Measurements from ENCODE around the gene CYP1A2.
A peak's percentile ranks its signal among the peaks of the same experiment; 100 is the strongest.
"Not testable (repeated sequence)": the region's sequence is repeated elsewhere in the genome, so short reads cannot be mapped to it uniquely, and the experiment has no call there.

The CYP1A2 gene, protein sequence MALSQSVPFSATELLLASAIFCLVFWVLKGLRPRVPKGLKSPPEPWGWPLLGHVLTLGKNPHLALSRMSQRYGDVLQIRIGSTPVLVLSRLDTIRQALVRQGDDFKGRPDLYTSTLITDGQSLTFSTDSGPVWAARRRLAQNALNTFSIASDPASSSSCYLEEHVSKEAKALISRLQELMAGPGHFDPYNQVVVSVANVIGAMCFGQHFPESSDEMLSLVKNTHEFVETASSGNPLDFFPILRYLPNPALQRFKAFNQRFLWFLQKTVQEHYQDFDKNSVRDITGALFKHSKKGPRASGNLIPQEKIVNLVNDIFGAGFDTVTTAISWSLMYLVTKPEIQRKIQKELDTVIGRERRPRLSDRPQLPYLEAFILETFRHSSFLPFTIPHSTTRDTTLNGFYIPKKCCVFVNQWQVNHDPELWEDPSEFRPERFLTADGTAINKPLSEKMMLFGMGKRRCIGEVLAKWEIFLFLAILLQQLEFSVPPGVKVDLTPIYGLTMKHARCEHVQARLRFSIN

DNA sequence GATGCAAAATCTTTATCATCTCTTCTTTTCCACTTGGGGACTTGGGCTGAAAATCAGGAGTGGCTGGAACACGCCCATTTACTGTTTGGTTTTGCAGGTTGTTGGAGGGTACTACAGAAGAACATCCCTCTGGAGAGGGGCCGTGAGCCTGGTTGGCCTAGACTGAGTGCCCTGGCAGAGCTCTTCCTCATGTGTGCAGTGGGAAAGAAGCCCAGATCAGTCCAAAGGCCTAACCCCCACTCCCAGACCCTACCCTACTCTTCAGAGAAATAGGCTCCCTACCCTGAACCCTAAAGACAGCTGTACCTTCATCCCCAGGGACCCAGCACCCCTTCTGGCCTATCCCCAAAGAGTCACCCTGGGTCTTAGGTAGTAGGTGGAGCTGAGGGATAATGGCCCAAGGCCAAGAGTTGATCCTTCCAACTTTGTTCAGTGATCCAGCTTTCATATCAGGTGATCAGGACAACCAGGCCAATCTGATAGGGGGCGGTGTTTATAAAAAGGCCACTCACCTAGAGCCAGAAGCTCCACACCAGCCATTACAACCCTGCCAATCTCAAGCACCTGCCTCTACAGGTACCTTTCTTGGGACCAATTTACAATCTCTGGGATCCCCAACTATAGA lies at the start of gene CYP1A2:
Gene CYP1A2, plus strand, starts transcription at position 524 of the 625 bp plus-strand sequence. CDS start 894 bp downstream, outside the sequence.
- no peak for DNase-seq

DNA sequence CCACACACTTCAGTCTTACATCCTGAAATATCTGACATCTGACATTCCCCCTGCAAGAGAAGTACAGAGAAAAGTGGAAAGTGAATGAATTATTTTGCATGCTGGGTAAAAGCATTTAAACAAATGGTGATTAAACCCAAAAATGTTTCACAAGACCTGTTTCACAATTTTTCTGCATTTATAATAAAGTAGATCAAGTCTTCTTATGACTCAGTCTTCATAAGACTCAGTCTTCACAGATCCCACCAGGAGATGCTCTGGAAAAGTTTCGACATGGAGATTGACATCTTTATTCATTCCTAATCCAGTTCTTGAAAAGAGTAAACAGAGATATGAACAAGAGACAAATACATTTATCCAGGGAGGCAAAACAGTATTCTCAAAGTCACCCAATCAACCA lies 39.6 kb upstream of the CYP1A2 start:
- no peak for DNase-seq

GRCh38 chr15:74709892-74710291 lies 38.8 kb upstream of the CYP1A2 start:
- DNase-seq = no peak

DNA sequence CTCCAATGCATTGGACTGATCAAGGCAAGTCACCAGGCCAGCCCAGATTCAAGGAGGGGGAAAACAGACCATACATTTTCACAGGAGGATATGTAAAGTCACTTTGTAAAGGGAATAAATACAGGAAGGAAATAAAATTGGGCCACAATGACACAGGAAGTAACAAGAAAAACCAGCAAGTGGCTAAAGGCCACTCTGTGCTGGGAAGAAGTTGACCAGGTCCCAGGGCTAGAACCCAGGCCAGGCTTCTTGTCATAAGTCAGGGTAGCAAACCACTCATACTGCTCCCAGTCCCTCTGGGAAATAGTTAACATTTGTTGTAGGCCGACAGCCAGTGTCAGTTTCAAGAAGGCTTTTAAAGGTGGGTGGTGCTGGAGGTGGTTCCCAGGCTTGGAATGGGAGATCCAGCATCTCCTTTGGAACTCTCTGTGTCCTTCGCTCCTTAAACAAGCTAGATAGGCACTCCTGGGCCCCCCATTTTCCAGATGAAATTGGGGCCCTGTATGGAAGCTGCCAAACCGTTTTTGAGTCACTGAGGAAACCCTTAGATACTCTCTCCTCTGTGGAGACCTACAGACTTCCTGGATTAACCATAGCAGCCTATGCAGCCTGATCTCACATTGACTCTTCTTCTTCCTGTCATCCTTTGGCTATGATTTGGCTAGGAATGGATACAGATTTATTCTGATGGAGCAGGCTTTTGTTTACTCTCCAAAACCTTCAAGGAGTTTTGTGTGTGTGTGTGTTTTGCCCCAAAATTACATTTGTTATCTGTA lies 38.1 kb upstream of the CYP1A2 start:
- DNase-seq = no peak

DNA sequence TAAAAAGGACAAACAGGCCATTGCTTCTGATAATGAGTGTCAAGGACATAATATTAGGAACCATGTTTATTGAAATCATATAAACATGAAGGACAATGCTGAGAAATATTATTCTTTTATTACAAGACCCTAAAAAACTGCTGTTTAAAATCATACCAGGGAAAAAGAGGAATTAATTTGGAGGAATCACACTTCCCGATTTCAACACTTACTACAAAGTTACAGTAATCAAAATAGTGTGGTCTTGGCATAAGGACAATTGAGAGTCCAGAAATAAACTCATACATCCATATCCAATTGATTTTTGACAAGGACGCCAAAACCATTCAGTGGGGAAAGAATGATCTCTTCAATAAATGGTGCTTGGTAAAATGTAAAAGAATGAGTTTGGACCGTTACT lies 36.3 kb upstream of the CYP1A2 start:
- DNase-seq = no peak

DNA sequence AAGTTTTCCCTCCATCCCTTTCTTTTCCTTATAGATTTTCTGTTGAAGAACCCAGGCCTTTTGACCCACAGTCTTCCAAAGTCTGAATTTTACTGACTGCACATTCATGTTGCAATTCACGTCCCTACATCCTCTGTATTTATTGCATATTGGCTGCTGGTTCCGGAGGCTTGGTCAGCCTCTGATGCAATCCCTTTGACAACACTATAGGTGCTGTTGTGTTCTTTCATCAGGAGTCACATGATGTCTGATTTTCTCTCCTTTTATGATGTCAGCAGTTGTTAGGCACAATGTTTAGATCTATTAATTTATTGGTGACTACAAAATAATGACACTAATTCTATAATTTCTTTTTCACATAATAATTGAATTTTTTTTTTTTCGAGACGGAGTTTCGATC lies 32.0 kb upstream of the CYP1A2 start:
- no peak for DNase-seq

DNA sequence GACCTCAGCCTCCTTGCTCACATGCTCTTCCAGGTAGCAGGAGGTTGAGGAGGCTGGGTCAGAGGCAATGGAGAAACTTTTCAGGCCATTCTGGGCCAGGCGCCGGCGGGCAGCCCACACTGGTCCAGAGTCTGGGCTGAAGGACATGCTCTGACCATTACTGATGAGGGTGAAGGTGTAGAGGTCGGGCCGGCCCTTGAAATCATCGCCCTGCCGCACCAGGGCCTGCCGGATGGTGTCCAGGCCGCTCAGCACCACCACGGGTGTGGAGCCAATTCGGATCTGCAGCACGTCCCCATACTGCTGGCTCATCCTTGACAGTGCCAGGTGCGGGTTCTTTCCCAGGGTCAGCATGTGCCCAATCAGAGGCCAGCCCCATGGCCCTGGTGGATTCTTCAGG lies 26.1 kb upstream of the CYP1A2 start:
- no peak for DNase-seq

GRCh38 chr15:74723187-74723586 lies 25.5 kb upstream of the CYP1A2 start:
- DNase-seq = no peak

DNA sequence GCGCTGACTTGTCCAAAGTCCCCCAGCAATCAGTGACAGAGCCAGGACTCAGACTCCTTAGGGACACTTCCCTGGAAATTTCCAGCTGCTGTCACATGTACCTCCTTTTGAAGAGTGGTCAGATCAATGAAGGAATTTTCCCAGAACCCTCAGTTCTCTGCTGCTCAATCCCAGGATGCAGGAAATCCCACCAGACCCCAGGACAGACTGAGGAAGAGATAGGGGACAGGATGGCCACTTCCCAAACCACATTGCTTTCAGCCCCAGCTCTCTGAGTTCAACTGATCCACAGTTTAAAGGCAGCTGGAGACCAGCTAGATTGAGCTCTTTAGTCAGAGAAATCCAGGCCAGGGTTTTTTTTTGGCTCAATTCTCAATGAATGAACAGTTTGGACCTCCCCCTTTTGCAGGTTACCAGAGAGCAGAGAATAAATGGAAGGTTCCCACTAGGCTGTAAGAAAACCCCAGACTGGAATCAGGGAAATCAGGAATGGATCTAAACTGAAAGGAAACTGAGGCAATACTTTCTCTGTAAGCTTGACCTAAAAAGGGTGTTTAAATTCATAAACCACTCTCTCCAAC lies 24.8 kb upstream of the CYP1A2 start:
- DNase-seq = peak; percentile 85

- peak; percentile 32 for DNase-seq
Observed at GRCh38 chr15:74724570-74725224, 23.9 kb upstream of the CYP1A2 start.

DNA sequence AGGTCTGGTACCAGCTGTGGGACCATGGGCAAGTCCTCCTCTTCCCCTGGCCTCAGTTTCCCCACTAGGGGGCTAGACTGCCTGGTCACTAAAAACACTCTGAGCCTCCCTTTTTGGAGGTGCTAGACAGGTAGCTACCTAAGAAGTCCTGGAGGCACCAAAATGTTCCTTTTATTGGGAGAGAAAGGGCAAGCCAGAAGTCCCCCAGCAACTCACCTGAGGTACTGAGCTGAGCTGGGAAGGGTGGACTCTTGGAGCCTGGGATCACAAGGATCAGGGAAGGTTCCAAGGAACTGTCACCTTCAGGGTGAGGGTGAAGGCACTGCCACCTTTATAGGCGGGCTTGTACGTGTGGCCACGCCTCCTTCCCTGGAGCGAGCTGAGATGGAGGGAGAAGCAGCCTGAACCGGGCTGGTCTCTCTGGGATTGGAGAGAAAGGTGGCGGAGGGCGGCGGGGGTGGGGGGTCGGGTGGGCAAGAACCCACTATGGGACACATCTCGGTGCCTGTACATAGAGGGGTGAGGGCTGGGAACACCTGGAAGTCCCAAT lies 23.3 kb upstream of the CYP1A2 start, which contains the start of gene CYP1A1:
Gene CYP1A1, minus strand, starts transcription at position 304 of the 550 bp plus-strand sequence. CDS start 2,431 bp downstream, outside the sequence.
- DNase-seq = peak; percentile 36

DNA sequence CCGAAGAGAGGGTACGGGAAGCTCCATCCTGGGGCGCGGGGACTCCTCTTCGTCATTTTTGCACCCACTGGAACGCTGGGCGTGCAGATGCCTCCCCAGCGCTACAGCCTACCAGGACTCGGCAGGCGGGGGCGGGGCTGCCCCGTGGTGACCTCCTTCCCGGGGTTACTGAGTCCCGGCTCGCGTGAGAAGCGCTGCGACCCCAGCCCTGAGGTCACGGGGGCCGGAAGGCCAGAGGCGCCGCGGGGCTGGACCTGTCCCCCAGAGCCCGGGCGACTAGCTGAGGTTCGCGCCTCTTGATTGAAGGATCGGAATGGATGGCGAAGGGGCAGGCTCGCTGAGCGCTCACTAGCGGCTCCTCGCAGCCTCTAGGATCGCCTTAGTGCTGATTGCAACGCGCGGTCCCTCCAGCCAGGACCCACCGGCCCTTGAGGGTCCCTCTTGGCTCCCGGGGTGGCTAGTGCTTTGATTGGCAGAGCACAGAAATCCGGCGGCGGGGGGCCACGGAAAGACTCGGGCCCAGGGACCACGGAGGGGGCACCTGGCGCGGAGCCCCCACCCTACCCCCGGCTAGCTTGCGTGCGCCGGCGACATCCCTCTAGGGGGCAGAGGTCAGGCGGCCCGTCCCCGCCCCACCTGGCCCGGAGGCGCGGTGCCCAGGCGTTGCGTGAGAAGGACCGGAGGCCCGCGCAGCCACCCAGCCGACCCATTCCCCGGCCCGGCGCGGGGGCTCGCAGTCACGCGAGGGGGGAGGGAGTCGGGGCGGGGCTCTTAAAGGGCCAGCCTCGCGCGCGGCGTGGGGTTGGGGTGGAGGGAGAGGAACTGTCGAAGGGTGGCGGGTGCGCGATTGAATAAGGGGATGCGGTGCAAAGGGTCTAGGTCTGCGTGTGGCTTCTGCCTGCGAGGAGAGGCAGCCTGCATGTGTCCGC lies 22.5 kb upstream of the CYP1A2 start:
- peak; percentile 69 for DNase-seq

DNA sequence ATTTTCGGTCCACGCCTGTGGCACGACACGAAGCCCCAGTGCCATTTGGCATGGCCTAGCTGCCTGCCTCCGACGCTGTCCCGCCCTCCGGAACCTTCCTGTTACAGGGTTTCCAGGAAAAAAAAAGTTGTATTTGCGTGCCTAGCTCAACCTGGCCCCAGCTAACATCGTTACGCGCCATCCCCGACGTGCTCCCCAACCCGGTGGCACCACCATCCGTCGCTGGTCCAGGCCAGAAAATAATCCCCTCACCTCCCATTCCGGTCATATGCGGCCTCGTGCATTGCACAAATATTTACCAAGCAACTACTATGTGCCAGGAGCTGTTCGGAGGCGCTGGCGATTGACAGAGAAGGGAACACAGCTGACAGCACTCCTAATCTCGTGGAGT lies 21.9 kb upstream of the CYP1A2 start:
- DNase-seq = no peak

GRCh38 chr15:74727727-74728126 lies 20.9 kb upstream of the CYP1A2 start:
- DNase-seq = no peak

GRCh38 chr15:74728699-74729098 lies 19.9 kb upstream of the CYP1A2 start:
- not testable (repeated sequence) for DNase-seq

- not testable (repeated sequence) for DNase-seq
Observed at GRCh38 chr15:74729372-74729771, 19.3 kb upstream of the CYP1A2 start.

DNA sequence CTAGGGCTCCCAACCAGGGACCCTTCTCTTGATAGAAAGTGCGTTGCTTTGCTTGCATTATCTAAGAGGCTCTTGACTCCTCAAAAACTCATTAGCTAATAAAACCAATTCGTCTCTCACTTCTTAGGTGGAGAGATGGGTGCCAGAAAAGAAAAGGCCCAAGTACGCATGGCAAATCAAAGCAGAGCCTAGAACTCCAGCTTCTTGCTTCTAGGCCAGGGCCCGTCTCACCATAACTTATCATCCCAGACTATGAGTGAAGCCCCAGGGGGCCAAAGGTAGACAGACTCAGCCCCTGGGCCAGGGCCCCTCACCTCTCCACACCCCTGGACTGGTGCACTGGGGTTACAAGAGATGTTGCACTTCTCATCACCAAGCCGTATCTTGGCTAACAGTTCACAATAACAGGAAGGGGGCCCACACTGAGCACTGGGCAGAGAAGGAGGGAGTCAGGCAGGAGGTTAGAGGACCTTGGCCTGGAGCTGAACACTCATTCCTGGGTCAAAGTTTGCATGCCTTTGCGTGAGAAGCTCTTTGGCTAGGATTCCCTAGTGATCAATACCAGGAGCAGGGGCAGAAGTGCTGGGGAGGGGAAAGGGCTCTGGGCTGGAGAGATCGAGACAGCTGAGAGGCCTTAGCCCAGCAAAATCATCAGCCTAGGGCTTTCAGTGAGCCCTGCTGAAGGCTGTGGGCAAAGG lies 17.9 kb upstream of the CYP1A2 start:
- no peak for DNase-seq

GRCh38 chr15:74732846-74733245 lies 15.8 kb upstream of the CYP1A2 start:
- no peak for DNase-seq

DNA sequence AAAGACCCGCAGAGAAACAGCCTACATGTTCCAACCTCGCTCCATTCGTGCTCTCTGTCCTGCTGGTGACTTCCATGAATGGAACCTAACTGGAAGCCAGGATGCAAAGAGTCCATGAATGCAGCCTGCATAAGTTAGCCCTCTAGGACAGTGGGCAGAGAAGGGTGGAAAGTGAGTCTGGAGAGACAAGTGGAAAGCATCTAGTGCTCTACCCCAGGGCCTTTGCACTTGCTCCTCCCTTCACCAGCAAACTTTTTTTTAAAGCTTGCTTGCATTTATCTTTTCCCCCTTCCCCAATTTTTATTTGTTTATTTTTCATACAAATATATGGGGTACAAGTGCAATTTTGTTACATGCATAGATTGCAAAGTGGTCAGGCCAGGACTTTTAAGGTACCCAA lies 15.4 kb upstream of the CYP1A2 start:
- DNase-seq = no peak

- DNase-seq = no peak
Observed at GRCh38 chr15:74735305-74735704, 13.3 kb upstream of the CYP1A2 start.

All from OCI-M1 (cell line).